Neural cell (in vitro differentiated cells): ENCODE results near the gene EEIG1. TPM values are rescaled to one million over a fixed set of nuclear protein-coding genes. Genes with fewer than 3 reads are reported as not detected.

ENCODE experiments used
- H2AFZ ChIP-seq: fragments of 200-600, 300-800 bp; sonication (generic), shearing (Covaris generic); 2 replicates; pipeline ENCODE4 v1.6.0; 2014; ENCODE audit warnings: low read depth, mild to moderate bottlenecking, antibody characterized with exemption, low read length, moderate library complexity
- H3F3A ChIP-seq: fragments of 200-600 bp; shearing (Covaris generic); 2 replicates; pipeline ENCODE4 v1.6.1; 2016; ENCODE audit warnings: mild to moderate bottlenecking, moderate library complexity, mixed read lengths, antibody characterized with exemption, low read length; ENCODE audit not compliant: insufficient read depth, poor library complexity, severe bottlenecking
- H3K27ac ChIP-seq: fragments of 200-600, 300-800 bp; sonication (generic), shearing (Covaris generic); 2 replicates; pipeline ENCODE4 v1.5.1; 2014; ENCODE audit warnings: mild to moderate bottlenecking, low read length, moderate library complexity
- H3K27me3 ChIP-seq: fragments of 300-800, 200-600 bp; sonication (generic), shearing (Covaris generic); 2 replicates; pipeline ENCODE4 v1.6.0; 2014; ENCODE audit warnings: mild to moderate bottlenecking, low read depth, low read length, moderate library complexity; ENCODE audit not compliant: insufficient read depth
- H3K36me3 ChIP-seq: fragments of 300-800, 200-600 bp; sonication (generic), shearing (Covaris generic); 2 replicates; pipeline ENCODE4 v1.5.1; 2014; ENCODE audit warnings: mild to moderate bottlenecking, antibody characterized with exemption, low read length, moderate library complexity; ENCODE audit not compliant: insufficient read depth
- H3K4me2 ChIP-seq: fragments of 300-800, 200-600 bp; sonication (generic), shearing (Covaris generic); 2 replicates; pipeline ENCODE4 v1.6.0; 2014; ENCODE audit warnings: mild to moderate bottlenecking, low read length
- H3K4me3 ChIP-seq: fragments of 300-800, 200-600 bp; sonication (generic), shearing (Covaris generic); 2 replicates; pipeline ENCODE4 v1.5.1; 2014; ENCODE audit warnings: mild to moderate bottlenecking, low read length, moderate library complexity
- H3K79me2 ChIP-seq: fragments of 200-600 bp; shearing (Covaris generic); replicated peaks from 2 replicates; pipeline ENCODE4 v1.6.0; 2014; ENCODE audit warnings: mild to moderate bottlenecking, low read length, moderate library complexity; ENCODE audit not compliant: insufficient read depth
- H3K9ac ChIP-seq: fragments of 300-800, 200-600 bp; sonication (generic), shearing (Covaris generic); 2 replicates; pipeline ENCODE4 v1.6.1; 2016; ENCODE audit warnings: mild to moderate bottlenecking, low read length, mixed read lengths
- H3K9me2 ChIP-seq: fragments of 200-600 bp; shearing (Covaris generic); 2 replicates; pipeline ENCODE4 v1.6.1; 2016; ENCODE audit warnings: mild to moderate bottlenecking, low read length, mixed read lengths; ENCODE audit not compliant: insufficient read depth
- H3K9me3 ChIP-seq: fragments of 200-600, 300-800 bp; sonication (generic), shearing (Covaris generic); 2 replicates; pipeline ENCODE4 v1.6.1; 2016; ENCODE audit warnings: mild to moderate bottlenecking, mixed run types, low read length, moderate library complexity, mixed read lengths
- H4K20me1 ChIP-seq: fragments of 200-600 bp; shearing (Covaris generic); 2 replicates; pipeline ENCODE4 v1.6.1; 2016; ENCODE audit warnings: mild to moderate bottlenecking, mixed run types; ENCODE audit not compliant: insufficient read depth
- CTCF ChIP-seq: fragments of 450-650 bp; IDR thresholded peaks from 2 replicates; pipeline ENCODE4 v1.5.1; 2014; ENCODE audit warnings: antibody characterized with exemption, mild to moderate bottlenecking, moderate library complexity; ENCODE audit not compliant: poor library complexity, severe bottlenecking
- EP300 ChIP-seq: fragments of 450-650 bp; conservative IDR thresholded peaks from 2 replicates; pipeline ENCODE4 v1.6.1; 2014; ENCODE audit warnings: antibody characterized with exemption, mild to moderate bottlenecking, moderate library complexity; ENCODE audit not compliant: poor library complexity, severe bottlenecking
- EZH2 ChIP-seq: fragments of 200-600, 300-800 bp; shearing (Covaris generic), sonication (generic); IDR thresholded peaks from 2 replicates; pipeline ENCODE4 v1.6.1; 2014; ENCODE audit warnings: antibody characterized with exemption, low read length, borderline replicate concordance, mild to moderate bottlenecking; ENCODE audit not compliant: insufficient read depth, poor library complexity, severe bottlenecking
- MXI1 ChIP-seq: fragments of 450-650 bp; conservative IDR thresholded peaks from 2 replicates; pipeline ENCODE4 v1.6.1; 2014; ENCODE audit warnings: antibody characterized with exemption, mild to moderate bottlenecking; ENCODE audit not compliant: poor library complexity, severe bottlenecking
- POLR2AphosphoS5 ChIP-seq: IDR thresholded peaks from 2 replicates; pipeline ENCODE4 v1.6.1; 2012
- RAD21 ChIP-seq: fragments of 450-650 bp; conservative IDR thresholded peaks from 2 replicates; pipeline ENCODE4 v1.6.1; 2014; ENCODE audit warnings: antibody characterized with exemption, mild to moderate bottlenecking, moderate library complexity
- REST ChIP-seq: IDR thresholded peaks from 2 replicates; pipeline ENCODE4 v1.6.1; 2012; ENCODE audit warnings: borderline replicate concordance
- SMC3 ChIP-seq: fragments of 450-650 bp; conservative IDR thresholded peaks from 2 replicates; pipeline ENCODE4 v1.6.1; 2014; ENCODE audit warnings: antibody characterized with exemption, mild to moderate bottlenecking, moderate library complexity; ENCODE audit not compliant: poor library complexity
- TAF1 ChIP-seq: IDR thresholded peaks from 2 replicates; pipeline ENCODE4 v1.6.1; 2012; ENCODE audit warnings: low read depth
- polyA plus RNA-seq: library from polyadenylated mRNA; depleted of rRNA; stranded (reverse); fragments of >200 nt; gene quantifications from 2 replicates; pipeline ENCODE4 v1.2.3, GENCODE V29; 2014

The EEIG1 gene
- polyA plus RNA-seq, 1 donor from 2014 or later = 6.7 TPM

- Histone ChIP-seq H3F3A (no peaks in the 10 kb centered on the region), H4K20me1 (no peaks in the 10 kb centered on the region), H3K9me2 (no peaks in the 10 kb centered on the region), H3K27me3 (no peaks in the 10 kb centered on the region), H2AFZ (no peak overlapping the region), H3K27ac (no peak overlapping the region), H3K4me2 (no peak overlapping the region), H3K79me2 (peaks cover 11% of the 10 kb centered on the region), H3K9me3 (no peaks in the 10 kb centered on the region), H3K4me3 (no peak overlapping the region), H3K9ac (no peak overlapping the region), H3K36me3 (no peaks in the 10 kb centered on the region)
- TF ChIP-seq TAF1 = no peak
- no peak for TF ChIP-seq CTCF
- TF ChIP-seq REST = no peak
- TF ChIP-seq POLR2AphosphoS5 = no peak
- TF ChIP-seq MXI1 = no peak
- TF ChIP-seq SMC3 = no peak
- TF ChIP-seq EP300 = no peak
Observed at GRCh38 chr9:127953154-127953553, 27.6 kb downstream of the EEIG1 start.

- no peak overlapping the region for H3K27ac ChIP-seq
- H3K9me2 ChIP-seq = no peaks in the 10 kb centered on the region
- peaks cover 10% of the 10 kb centered on the region for H3K79me2 ChIP-seq
- H3K9me3 ChIP-seq = no peaks in the 10 kb centered on the region
- no peaks in the 10 kb centered on the region for H4K20me1 ChIP-seq
- H3F3A ChIP-seq = no peaks in the 10 kb centered on the region
- no peak overlapping the region for H3K4me2 ChIP-seq
- no peaks in the 10 kb centered on the region for H3K27me3 ChIP-seq
- no peaks in the 10 kb centered on the region for H3K36me3 ChIP-seq
- no peak overlapping the region for H2AFZ ChIP-seq
- TF ChIP-seq RAD21 (no peak), SMC3 (no peak), MXI1 (no peak), REST (no peak), TAF1 (no peak), EZH2 (no peak), CTCF (no peak), POLR2AphosphoS5 (no peak), EP300 (no peak)
- H3K4me3 ChIP-seq = no peak overlapping the region
- H3K9ac ChIP-seq = no peak overlapping the region
Observed at GRCh38 chr9:127950513-127951289, 30.1 kb downstream of the EEIG1 start.
